Measurements from ENCODE around the gene PTPRT. TPM values are rescaled to one million over a fixed set of nuclear protein-coding genes. Genes with fewer than 3 reads are reported as not detected.

PTPRT gene
- total RNA-seq, 1 experiment from 2014 or later: 0.13 TPM

DNA sequence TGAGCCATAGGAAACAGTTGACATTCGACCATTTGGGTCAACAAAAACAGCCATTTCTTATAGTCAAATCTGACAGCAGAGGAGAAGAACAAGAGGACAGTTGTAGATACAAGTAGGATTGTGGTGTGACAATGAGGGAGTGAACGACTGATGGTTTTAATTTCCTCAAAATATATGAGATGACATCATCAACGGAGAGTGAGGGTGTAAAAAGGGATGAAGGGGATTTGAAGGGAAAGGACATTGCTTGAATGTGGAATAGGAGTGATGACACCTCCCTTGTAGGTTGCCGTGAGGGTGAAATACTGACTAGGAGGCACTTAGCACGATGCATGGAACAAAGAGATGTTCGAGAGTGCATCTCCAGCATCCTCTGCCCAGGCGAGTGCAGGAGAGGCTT is 1071.7 kb downstream of the PTPRT start:
- Histone ChIP-seq H3K56ac (ENCODE audit: insufficient read length, low read depth, low read length) (no peak overlapping the region), H3K23me2 (ENCODE audit: insufficient read length, low read depth, low read length, poor library complexity, severe bottlenecking) (no peaks in the 10 kb centered on the region), H3K79me1 (ENCODE audit: insufficient read depth, low read depth, low read length, poor library complexity, severe bottlenecking) (no peaks in the 10 kb centered on the region), H4K8ac (replicated peaks; ENCODE audit: insufficient read length, low read depth, low read length) (no peak overlapping the region), H2BK120ac (ENCODE audit: low read depth, low read length, poor library complexity, severe bottlenecking) (no peak overlapping the region), H3K9ac (ENCODE audit: extremely low read depth, insufficient read length, low read length) (no peak overlapping the region), H2AFZ (ENCODE audit: low read length) (no peak overlapping the region), H2BK20ac (ENCODE audit: low read depth, low read length, poor library complexity, severe bottlenecking) (no peak overlapping the region), H3T11ph (ENCODE audit: low read length) (no peak overlapping the region), H2AK5ac (ENCODE audit: insufficient read length, low read length) (no peak overlapping the region), H3K9me3 (ENCODE audit: control insufficient read depth, low read depth, low read length) (no peaks in the 10 kb centered on the region), H4K5ac (ENCODE audit: insufficient read length, low read depth, low read length) (no peak overlapping the region), H3K18ac (ENCODE audit: insufficient read length, low read depth, low read length) (no peak overlapping the region), H3K4me2 (ENCODE audit: insufficient read depth, insufficient read length, low read length) (no peak overlapping the region), H3K4me1 (ENCODE audit: insufficient read depth, low read length) (no peaks in the 10 kb centered on the region; the same call in 1 of the 2 replicates), H3K4ac (ENCODE audit: low read depth, low read length) (no peak overlapping the region), H2BK12ac (ENCODE audit: insufficient read length, low read depth, low read length) (no peak overlapping the region), H3K23ac (ENCODE audit: insufficient read length, low read depth, low read length) (no peak overlapping the region), H3K27me3 (ENCODE audit: insufficient read depth, low read length) (no peaks in the 10 kb centered on the region), H4K91ac (ENCODE audit: insufficient read length, low read depth, low read length) (no peak overlapping the region), H3K79me2 (ENCODE audit: insufficient read depth, low read length) (no peaks in the 10 kb centered on the region), H2BK5ac (ENCODE audit: insufficient read length, low read length) (no peak overlapping the region), H3K14ac (ENCODE audit: insufficient read depth, low read length) (no peak overlapping the region), H4K20me1 (ENCODE audit: control insufficient read depth, insufficient read depth, insufficient read length) (no peaks in the 10 kb centered on the region), H2BK15ac (ENCODE audit: low read depth, low read length) (no peak overlapping the region), H3K27ac (ENCODE audit: insufficient read length, low read depth, low read length) (no peak overlapping the region)
- Mint-ChIP-seq H3K4me3 (no peak overlapping the region), H3K36me3 (ENCODE audit: insufficient read depth in 1 of 3, low read depth in 3 of 3) (no peaks in the 10 kb centered on the region), H3K9me3 (peaks cover 0 to 3% of the 10 kb centered on the region in 2 experiments; a peak in 1 of 5 replicates), H3K27me3 (ENCODE audit: low read depth) (peaks cover 2% of the 10 kb centered on the region; the same call in 1 of the 2 replicates), H3K4me1 (peaks cover 12 to 16% of the 10 kb centered on the region in 2 experiments), H3K27ac (no peak overlapping the region)
- TF ChIP-seq, protein P1, sequence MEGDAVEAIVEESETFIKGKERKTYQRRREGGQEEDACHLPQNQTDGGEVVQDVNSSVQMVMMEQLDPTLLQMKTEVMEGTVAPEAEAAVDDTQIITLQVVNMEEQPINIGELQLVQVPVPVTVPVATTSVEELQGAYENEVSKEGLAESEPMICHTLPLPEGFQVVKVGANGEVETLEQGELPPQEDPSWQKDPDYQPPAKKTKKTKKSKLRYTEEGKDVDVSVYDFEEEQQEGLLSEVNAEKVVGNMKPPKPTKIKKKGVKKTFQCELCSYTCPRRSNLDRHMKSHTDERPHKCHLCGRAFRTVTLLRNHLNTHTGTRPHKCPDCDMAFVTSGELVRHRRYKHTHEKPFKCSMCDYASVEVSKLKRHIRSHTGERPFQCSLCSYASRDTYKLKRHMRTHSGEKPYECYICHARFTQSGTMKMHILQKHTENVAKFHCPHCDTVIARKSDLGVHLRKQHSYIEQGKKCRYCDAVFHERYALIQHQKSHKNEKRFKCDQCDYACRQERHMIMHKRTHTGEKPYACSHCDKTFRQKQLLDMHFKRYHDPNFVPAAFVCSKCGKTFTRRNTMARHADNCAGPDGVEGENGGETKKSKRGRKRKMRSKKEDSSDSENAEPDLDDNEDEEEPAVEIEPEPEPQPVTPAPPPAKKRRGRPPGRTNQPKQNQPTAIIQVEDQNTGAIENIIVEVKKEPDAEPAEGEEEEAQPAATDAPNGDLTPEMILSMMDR (conservative IDR thresholded peaks at IDR 0.05): no peak
- no peak for DNase-seq
- no CpG with 5 or more reads among the region's 7 CpGs for WGBS (ENCODE audit: extremely low coverage, insufficient read length, low lambda C conversion rate)
